Urinary bladder (tissue), 4 donors: ENCODE results near the gene ZDHHC11B. TPM values are rescaled to one million over a fixed set of nuclear protein-coding genes. Genes with fewer than 3 reads are reported as not detected.
"Not testable (repeated sequence)": the region's sequence is repeated elsewhere in the genome, so short reads cannot be mapped to it uniquely, and the experiment has no call there.

ENCODE experiments used
- DNase-seq: peaks from one replicate; pipeline ENCODE4 v3.0.0-alpha.2; 2015; ENCODE audit errors: extremely low spot score
- H3K27ac ChIP-seq: one replicate; pipeline ENCODE4 v1.5.1; 2013; ENCODE audit warnings: low read depth, mild to moderate bottlenecking, moderate library complexity
- H3K36me3 ChIP-seq: one replicate; pipeline ENCODE4 v1.6.1; 2013; ENCODE audit warnings: mild to moderate bottlenecking, moderate library complexity; ENCODE audit not compliant: insufficient read depth
- H3K4me1 ChIP-seq: one replicate; pipeline ENCODE4 v1.6.1; 2013; ENCODE audit warnings: mild to moderate bottlenecking, moderate library complexity; ENCODE audit not compliant: insufficient read depth
- H3K4me3 ChIP-seq: one replicate; pipeline ENCODE4 v1.5.1; 2013; ENCODE audit warnings: low read depth, low read length
- WGBS: extraction: QIAGEN DNeasy Blood & Tissue Kit; methylation state at CpG from one replicate; pipeline ENCODE4 v1.1.7; 2013; 5-methylcytosine and 5-hydroxymethylcytosine counted together
- polyA plus RNA-seq: library from polyadenylated mRNA; stranded (reverse); fragments of 200-250 nt; gene quantifications from one replicate; pipeline ENCODE4 v1.2.3, GENCODE V29; 2013
- total RNA-seq: library from RNA; depleted of rRNA; stranded (reverse); fragments of >200 nt; gene quantifications from one replicate; pipeline ENCODE4 v1.2.3, GENCODE V29; 2014
- donor health status: healthy with polysubstance abuse.
- donor health status: healthy.

ZDHHC11B gene
- total and polyA plus RNA-seq, 2 donors, result 1.4 to 5.8 TPM

- H3K4me1 ChIP-seq, H3K36me3 ChIP-seq, DNase-seq: not testable (repeated sequence)
- peak within 1 kb of the TSS; percentile 23 for H3K27ac ChIP-seq
- H3K4me3 ChIP-seq, result peak within 1 kb of the TSS; percentile 68
- under 1% methylated on average over 88 of the region's 109 CpGs for WGBS
Measured at GRCh38 chr5:693271-694041, 91.1 kb downstream of the ZDHHC11B start, which contains the start of gene TPPP. Gene TPPP, minus strand, starts transcription at chr5:693352. Its CDS starts 15,292 bp downstream, at chr5:678060.

GRCh38 chr5:692529-693041 is 91.9 kb downstream of the ZDHHC11B start:
- H3K36me3 ChIP-seq, DNase-seq, H3K4me1 ChIP-seq, H3K27ac ChIP-seq: not testable (repeated sequence)
- H3K4me3 ChIP-seq, result peak overlapping the region; percentile 68
- under 1% methylated on average over 41 of the region's 41 CpGs for WGBS

- no peak for DNase-seq
- 33% methylated on average over 2 of the region's 2 CpGs for WGBS
- H3K27ac ChIP-seq, result no peak overlapping the region
- H3K4me1 ChIP-seq, result peaks cover 2% of the 10 kb centered on the region
- H3K4me3 ChIP-seq, result peak overlapping the region; percentile 68
- H3K36me3 ChIP-seq, result no peaks in the 10 kb centered on the region
Measured at GRCh38 chr5:691817-692528, 92.6 kb downstream of the ZDHHC11B start.

GRCh38 chr5:691049-691448 is 93.5 kb downstream of the ZDHHC11B start:
- not testable (repeated sequence) for H3K4me1 ChIP-seq, DNase-seq, H3K36me3 ChIP-seq, H3K27ac ChIP-seq, H3K4me3 ChIP-seq
- 2% methylated on average over 17 of the region's 23 CpGs for WGBS

- H3K4me1 ChIP-seq, H3K27ac ChIP-seq, H3K4me3 ChIP-seq, DNase-seq, H3K36me3 ChIP-seq: not testable (repeated sequence)
- no CpG with 5 or more reads among the region's 12 CpGs for WGBS
Measured at GRCh38 chr5:690293-690692, 94.2 kb downstream of the ZDHHC11B start.

- H3K27ac ChIP-seq, result not testable (repeated sequence)
Measured at GRCh38 chr5:688348-689010, 96.0 kb downstream of the ZDHHC11B start.

GRCh38 chr5:686936-687335 is 97.6 kb downstream of the ZDHHC11B start:
- not testable (repeated sequence) for H3K4me1 ChIP-seq, H3K36me3 ChIP-seq, DNase-seq, H3K4me3 ChIP-seq, H3K27ac ChIP-seq
- 80% methylated on average over 12 of the region's 12 CpGs for WGBS

More at GRCh38 chr5:688348-689010, 96.0 kb downstream of the ZDHHC11B start:
- H3K36me3 ChIP-seq, DNase-seq, H3K4me1 ChIP-seq, H3K4me3 ChIP-seq: not testable (repeated sequence)
- 90% methylated on average over 26 of the region's 30 CpGs for WGBS

- not testable (repeated sequence) for H3K4me3 ChIP-seq, DNase-seq, H3K36me3 ChIP-seq, H3K4me1 ChIP-seq, H3K27ac ChIP-seq
- 85% methylated on average over 11 of the region's 12 CpGs for WGBS
Measured at GRCh38 chr5:686172-686523, 98.4 kb downstream of the ZDHHC11B start.

GRCh38 chr5:685262-686171 is 99.0 kb downstream of the ZDHHC11B start:
- no peak for DNase-seq
- 85% methylated on average over 24 of the region's 24 CpGs for WGBS
- Histone ChIP-seq H3K27ac (no peak overlapping the region), H3K4me3 (no peak overlapping the region), H3K4me1 (no peaks in the 10 kb centered on the region), H3K36me3 (no peaks in the 10 kb centered on the region)

- no peak overlapping the region for H3K27ac ChIP-seq
- WGBS, result 75% methylated on average over 17 of the region's 17 CpGs
- DNase-seq, result no peak
- no peak overlapping the region for H3K4me3 ChIP-seq
- no peaks in the 10 kb centered on the region for H3K36me3 ChIP-seq
- no peaks in the 10 kb centered on the region for H3K4me1 ChIP-seq
Measured at GRCh38 chr5:684751-685216, 99.7 kb downstream of the ZDHHC11B start.

GRCh38 chr5:683551-684481 is 100.7 kb downstream of the ZDHHC11B start:
- Histone ChIP-seq H3K36me3 (no peaks in the 10 kb centered on the region), H3K27ac (no peak overlapping the region), H3K4me3 (no peak overlapping the region), H3K4me1 (no peaks in the 10 kb centered on the region)
- DNase-seq, result no peak
- 78% methylated on average over 30 of the region's 30 CpGs for WGBS
